Subcutaneous abdominal adipose tissue (tissue), 5 donors: ENCODE data around the gene FCSK.
A peak's percentile ranks its signal among the peaks of the same experiment; 100 is the strongest.

ENCODE experiments used
- H3K27ac ChIP-seq: one replicate; pipeline ENCODE4 v1.7.0; 2013; ENCODE audit warnings: low read depth, mild to moderate bottlenecking, inconsistent platforms, low read length, moderate library complexity
- H3K27me3 ChIP-seq, 5 donors: one replicate each; pipeline ENCODE4 v1.7.0; 2013; ENCODE audit warnings: low read length in 5 of 5, inconsistent platforms in 1 of 5; ENCODE audit not compliant: control insufficient read depth in 5 of 5, insufficient read depth in 4 of 5
- H3K36me3 ChIP-seq, 5 donors: one replicate each; pipeline ENCODE4 v1.7.0; 2013; ENCODE audit warnings: low read length in 5 of 5; ENCODE audit not compliant: control insufficient read depth in 5 of 5, insufficient read depth in 5 of 5
- H3K4me1 ChIP-seq, 5 donors: one replicate each; pipeline ENCODE4 v1.7.0; 2013; ENCODE audit warnings: low read length in 5 of 5, mild to moderate bottlenecking in 3 of 5, moderate library complexity in 1 of 5; ENCODE audit not compliant: control insufficient read depth in 5 of 5, insufficient read depth in 5 of 5
- H3K4me3 ChIP-seq, 5 donors: one replicate each; pipeline ENCODE4 v1.7.0; 2013; ENCODE audit warnings: low read length in 5 of 5, low read depth in 1 of 5
- H3K9ac ChIP-seq, 5 donors: one replicate each; pipeline ENCODE4 v1.7.0; 2013; ENCODE audit warnings: low read length in 5 of 5, mild to moderate bottlenecking in 4 of 5, moderate library complexity in 3 of 5
- H3K9me3 ChIP-seq, 5 donors: one replicate each; pipeline ENCODE4 v1.7.0; 2013; ENCODE audit warnings: low read length in 5 of 5; ENCODE audit not compliant: control insufficient read depth in 5 of 5
- donor health status: healthy.
- donor health status: healthy.
- donor health status: healthy.
- donor health status: healthy.
- donor health status: healthy.

The FCSK gene

DNA sequence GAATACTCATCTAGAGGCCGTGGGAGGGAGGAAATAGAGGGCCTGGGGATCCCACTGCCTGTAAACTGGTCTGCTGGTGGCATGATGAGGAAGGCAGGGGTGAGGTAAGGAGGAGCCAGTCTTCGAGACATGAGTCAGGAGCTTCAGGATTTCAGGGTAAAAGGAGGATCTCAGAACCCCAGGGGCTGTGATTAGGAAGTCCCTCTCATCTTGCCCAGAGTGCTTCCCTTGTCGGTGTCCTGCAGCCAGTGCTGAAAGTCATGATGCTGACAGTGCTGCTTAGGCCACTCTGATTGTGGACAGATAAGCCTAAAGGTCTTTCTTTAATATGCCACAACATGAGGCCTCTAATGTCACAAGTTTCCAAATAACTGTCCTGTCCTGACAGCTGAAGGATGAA is 39.4 kb downstream of the FCSK start:
- Histone ChIP-seq H3K4me3 (no peak overlapping the region), H3K4me1 (peaks cover 0 to 5% (median 4%) of the 10 kb centered on the region in 5 donors), H3K36me3 (peaks cover 15 to 74% (median 58%) of the 10 kb centered on the region in 5 donors), H3K9ac (no peak overlapping the region), H3K27me3 (no peaks in the 10 kb centered on the region), H3K27ac (no peak overlapping the region), H3K9me3 (no peaks in the 10 kb centered on the region)

DNA sequence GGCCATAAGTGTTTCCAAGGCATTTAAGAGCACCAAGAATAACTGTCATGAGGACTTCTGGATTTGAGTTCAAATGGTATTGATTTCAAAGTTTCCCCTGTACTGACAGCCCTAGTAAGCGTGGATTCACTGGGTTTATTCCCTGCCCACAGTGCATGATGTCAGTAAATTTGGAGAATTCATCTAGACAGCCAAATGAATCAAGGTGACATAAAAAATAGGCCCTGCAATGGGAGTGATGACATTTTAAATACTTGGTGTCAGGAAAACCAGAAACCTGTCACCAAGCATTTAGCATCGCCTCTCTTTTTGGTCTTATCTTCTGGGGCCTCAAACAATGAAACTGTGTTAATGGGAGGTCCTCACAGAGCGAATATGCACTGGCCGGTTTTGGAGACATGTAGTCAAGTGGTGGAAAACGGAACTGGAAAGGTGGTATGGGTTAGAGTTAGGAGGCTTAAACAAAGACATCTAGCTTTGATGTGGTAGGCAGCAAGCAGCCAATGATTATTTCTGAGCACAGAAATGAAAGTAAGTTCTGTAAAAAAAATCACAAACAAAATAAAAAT is 39.9 kb downstream of the FCSK start:
- no peak overlapping the region for H3K27ac ChIP-seq
- no peak overlapping the region for H3K4me3 ChIP-seq
- H3K36me3 ChIP-seq, result peaks cover 17 to 74% (median 58%) of the 10 kb centered on the region in 5 donors

DNA sequence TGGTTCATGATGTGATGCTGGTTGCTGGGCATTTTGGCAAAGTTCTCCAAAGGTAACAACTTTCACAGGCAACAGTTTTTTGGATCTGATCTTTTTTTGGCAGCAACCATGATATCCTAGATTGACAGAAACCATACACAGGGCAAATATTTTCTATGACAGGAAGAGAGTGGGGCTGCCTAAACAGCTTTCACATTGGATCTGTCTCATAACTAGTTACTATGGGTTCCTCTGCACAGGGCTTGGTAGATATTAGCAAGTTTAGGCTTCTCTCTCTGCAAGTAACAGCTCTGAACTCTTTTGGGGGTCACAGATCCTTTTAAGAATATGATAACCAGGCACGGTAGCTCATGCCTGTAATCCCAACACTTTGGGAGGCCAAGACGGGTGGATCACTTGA is 40.4 kb downstream of the FCSK start:
- Histone ChIP-seq H3K4me1 (peaks cover 0 to 5% (median 0%) of the 10 kb centered on the region in 5 donors), H3K9ac (no peak overlapping the region), H3K36me3 (peaks cover 17 to 71% (median 55%) of the 10 kb centered on the region in 5 donors), H3K27me3 (no peaks in the 10 kb centered on the region), H3K4me3 (no peak overlapping the region), H3K27ac (no peak overlapping the region), H3K9me3 (no peaks in the 10 kb centered on the region)

More for the DNA sequence above, 39.9 kb downstream of the FCSK start:
- Histone ChIP-seq H3K9ac (no peak overlapping the region), H3K4me1 (peaks cover 0 to 5% (median 0%) of the 10 kb centered on the region in 5 donors), H3K27me3 (no peaks in the 10 kb centered on the region), H3K9me3 (no peaks in the 10 kb centered on the region)

DNA sequence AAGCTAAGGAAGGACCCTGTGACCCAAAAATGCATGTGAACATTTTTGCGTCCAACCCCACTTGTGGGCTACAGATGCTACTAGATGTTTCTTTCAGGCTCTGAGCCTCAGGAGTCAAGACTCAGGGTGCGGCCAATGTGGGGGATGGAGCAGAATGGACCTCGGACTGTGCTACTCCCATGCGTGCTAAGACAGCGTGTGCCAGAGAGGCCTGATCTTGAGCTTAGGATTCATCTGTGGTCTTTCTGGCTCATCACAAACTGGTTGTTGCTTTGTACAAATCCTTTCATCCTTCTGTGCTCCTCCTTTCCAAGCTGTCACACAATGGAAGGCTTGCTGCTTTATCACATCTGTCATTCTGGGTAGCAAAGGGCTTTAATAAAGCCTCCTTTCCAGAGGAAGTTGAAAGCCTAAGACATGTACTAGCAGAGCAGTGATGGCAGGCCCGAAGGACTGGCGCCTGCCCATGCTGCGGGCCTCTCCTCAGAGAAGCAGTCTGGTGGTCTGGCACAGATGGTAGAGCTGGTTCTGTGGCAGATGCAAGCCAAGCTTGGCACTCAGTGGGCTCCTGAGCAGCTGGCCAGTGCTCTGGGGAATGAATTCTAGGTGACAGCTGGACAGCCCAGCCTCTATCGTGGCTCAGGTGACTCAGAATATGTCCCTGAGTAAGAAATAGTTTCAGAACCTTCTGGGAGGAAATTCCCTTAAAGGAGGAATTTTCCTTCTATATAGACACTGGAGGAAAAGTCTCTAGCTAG is 41.2 kb downstream of the FCSK start:
- Histone ChIP-seq H3K4me1 (no peaks in the 10 kb centered on the region), H3K27me3 (no peaks in the 10 kb centered on the region), H3K36me3 (peaks cover 19 to 70% (median 56%) of the 10 kb centered on the region in 5 donors), H3K9me3 (no peaks in the 10 kb centered on the region), H3K9ac (no peak overlapping the region), H3K4me3 (no peak overlapping the region), H3K27ac (no peak overlapping the region)

DNA sequence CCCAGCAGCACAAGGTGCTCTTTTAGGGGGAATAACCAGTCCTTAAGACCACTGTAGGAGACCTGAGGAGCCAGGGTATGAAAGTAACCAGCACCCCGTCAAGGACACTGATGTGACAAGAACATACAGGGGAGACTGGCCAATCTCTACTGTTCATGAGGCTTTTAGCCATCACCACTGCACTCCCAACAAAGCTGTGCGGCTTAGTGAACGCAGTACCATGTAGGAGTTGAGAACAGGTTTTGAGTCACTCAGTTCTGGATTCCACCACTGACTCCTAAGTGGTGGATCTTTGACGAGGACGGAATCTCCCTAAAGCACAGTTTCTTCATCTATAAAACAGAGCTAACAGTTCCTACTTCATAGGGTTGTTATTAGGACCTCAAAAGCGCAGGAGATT is 42.1 kb downstream of the FCSK start:
- no peaks in the 10 kb centered on the region for H3K9me3 ChIP-seq
- H3K4me3 ChIP-seq, result no peak overlapping the region
- H3K36me3 ChIP-seq, result peaks cover 21 to 76% (median 60%) of the 10 kb centered on the region in 5 donors
- H3K27me3 ChIP-seq, result no peaks in the 10 kb centered on the region
- H3K27ac ChIP-seq, result no peak overlapping the region
- no peak overlapping the region for H3K9ac ChIP-seq
- no peaks in the 10 kb centered on the region for H3K4me1 ChIP-seq

DNA sequence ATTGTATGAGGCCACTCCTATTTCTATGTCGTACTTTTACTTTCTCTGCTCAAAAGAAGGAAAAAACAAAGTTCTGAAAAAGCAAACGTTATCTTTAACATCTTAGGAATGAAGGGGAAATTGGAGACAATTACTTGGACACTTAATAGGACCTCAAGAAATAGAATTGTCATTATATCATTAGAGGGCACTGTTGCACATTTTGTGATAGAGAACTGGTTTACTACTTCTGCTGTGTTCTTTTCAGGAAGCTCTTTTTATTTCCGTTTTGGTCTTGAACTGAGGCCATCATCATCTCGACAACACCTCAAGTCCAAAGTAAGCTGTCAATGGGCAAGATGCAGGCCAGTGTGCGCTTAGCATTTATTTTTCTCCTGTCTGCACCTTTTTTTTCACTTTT is 54.4 kb downstream of the FCSK start:
- H3K9ac ChIP-seq, result peak overlapping the region in 1 of 5 donors; percentile 1
- no peak overlapping the region for H3K27ac ChIP-seq
- H3K4me1 ChIP-seq, result peaks cover 0 to 7% (median 0%) of the 10 kb centered on the region in 5 donors
- H3K27me3 ChIP-seq, result no peaks in the 10 kb centered on the region
- H3K4me3 ChIP-seq, result no peak overlapping the region
- H3K36me3 ChIP-seq, result peaks cover 32 to 76% (median 63%) of the 10 kb centered on the region in 5 donors
- H3K9me3 ChIP-seq, result no peaks in the 10 kb centered on the region

DNA sequence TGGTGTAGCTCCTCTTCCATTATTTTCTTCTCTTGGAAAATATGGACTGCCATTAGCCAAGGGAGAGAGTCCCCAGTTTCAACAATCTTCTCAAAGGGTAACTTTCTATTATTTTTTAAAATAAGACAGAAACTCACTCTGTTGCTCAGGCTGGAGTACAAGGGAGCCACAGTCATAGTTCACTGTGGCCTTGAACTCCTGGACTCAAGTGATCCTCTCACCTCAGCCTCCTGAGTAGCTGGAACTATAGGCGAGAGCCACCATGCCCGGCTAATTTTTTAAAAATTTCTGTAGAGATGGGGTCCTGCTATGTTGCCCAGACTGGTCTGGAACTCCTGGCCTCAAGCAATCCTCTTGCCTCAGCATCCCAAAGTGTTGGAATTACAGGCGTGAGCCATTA is 55.8 kb downstream of the FCSK start:
- H3K9ac ChIP-seq, result no peak overlapping the region
- H3K4me3 ChIP-seq, result no peak overlapping the region
- H3K27ac ChIP-seq, result no peak overlapping the region
- H3K27me3 ChIP-seq, result no peaks in the 10 kb centered on the region
- H3K36me3 ChIP-seq, result peaks cover 32 to 84% (median 72%) of the 10 kb centered on the region in 5 donors
- H3K9me3 ChIP-seq, result no peaks in the 10 kb centered on the region
- H3K4me1 ChIP-seq, result peaks cover 0 to 7% (median 0%) of the 10 kb centered on the region in 5 donors

DNA sequence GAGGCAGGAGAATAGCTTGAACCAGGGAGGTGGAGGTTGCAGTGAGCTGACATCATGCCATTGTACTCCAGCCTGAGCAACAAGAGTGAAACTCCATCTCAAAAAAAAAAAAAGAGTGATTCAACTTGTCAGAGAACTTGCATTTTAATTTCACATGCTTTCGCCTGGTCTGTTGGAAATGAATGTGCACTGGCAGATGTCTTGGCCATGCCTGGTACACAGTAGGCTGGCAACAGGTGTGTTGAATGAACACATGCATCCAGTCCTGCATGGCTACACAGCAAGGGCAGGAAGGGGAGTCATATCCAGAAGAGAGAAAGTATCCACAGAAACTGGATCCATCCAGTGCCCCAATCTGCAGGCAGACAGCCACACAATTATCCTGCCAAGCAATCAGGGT is 57.4 kb downstream of the FCSK start:
- Histone ChIP-seq H3K9me3 (no peaks in the 10 kb centered on the region), H3K27me3 (no peaks in the 10 kb centered on the region), H3K4me1 (peaks cover 0 to 7% (median 0%) of the 10 kb centered on the region in 5 donors), H3K27ac (no peak overlapping the region), H3K9ac (no peak overlapping the region), H3K36me3 (peaks cover 32 to 96% (median 83%) of the 10 kb centered on the region in 5 donors), H3K4me3 (no peak overlapping the region)

DNA sequence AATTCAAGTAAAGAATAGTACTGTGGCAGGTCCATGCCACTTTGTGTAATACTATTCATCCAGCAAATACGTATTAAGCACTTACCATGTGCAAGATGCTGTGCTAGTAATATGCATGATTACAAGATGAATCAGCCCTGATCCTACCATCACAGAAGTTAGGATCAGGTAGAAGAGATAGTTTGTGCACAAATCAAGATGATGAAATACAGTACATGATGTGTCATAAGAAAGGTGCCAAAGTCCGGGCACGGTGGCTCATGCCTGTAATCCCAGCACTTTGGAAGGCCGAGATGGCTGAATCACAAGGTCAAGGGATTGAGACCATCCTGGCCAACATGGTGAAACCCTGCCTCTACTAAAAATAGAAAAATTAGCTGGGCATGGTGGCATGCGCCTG is 58.1 kb downstream of the FCSK start:
- H3K4me3 ChIP-seq, result no peak overlapping the region
- H3K36me3 ChIP-seq, result peaks cover 32 to 96% (median 83%) of the 10 kb centered on the region in 5 donors
- no peaks in the 10 kb centered on the region for H3K9me3 ChIP-seq
- H3K27ac ChIP-seq, result no peak overlapping the region
- no peaks in the 10 kb centered on the region for H3K27me3 ChIP-seq
- H3K4me1 ChIP-seq, result peaks cover 0 to 7% (median 0%) of the 10 kb centered on the region in 5 donors
- no peak overlapping the region for H3K9ac ChIP-seq

DNA sequence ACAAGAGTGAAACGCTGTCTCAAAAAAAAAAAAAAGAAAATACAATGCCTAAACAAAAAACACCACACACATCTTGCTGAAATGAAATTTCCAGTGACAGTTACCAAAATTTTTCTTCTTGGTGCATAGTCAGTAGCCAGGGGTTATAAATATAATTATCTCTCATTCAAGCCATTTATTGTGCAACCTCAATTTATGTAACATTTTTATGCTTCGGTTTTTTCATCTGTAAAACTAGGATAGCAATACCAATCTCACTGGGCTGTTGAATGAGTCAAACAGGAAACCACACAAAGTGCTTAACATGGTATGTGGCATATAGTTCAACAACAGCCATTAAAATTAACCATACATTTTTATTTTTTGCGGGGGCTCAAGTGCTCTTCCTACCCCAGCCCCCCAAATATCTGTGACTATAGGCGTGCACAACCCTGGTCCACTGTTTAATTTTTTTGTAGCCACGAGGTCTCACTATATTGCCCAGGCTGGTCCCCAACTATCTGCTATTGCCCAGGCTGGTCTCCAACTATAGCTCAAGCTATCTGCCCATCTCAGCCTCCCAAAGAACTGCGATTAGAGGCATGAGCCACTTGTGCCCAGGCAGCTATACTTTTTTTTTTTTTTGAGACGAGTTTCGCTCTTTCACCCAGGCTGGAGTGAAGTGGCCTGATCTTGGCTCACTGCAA is 66.4 kb downstream of the FCSK start:
- H3K4me3 ChIP-seq, result no peak overlapping the region
- H3K27ac ChIP-seq, result no peak overlapping the region
- peaks cover 6 to 28% (median 25%) of the 10 kb centered on the region in 5 donors for H3K4me1 ChIP-seq
- peaks cover 0 to 30% (median 21%) of the 10 kb centered on the region in 5 donors for H3K36me3 ChIP-seq
- no peaks in the 10 kb centered on the region for H3K9me3 ChIP-seq
- no peak overlapping the region for H3K9ac ChIP-seq
- H3K27me3 ChIP-seq, result no peaks in the 10 kb centered on the region
